Nephron progenitor cell (in vitro differentiated cells): ENCODE results near the gene SLC2A6.

ENCODE experiments used
- DNase-seq: peaks from one replicate; pipeline ENCODE4 v3.0.0; 2021
- H3K27ac Mint-ChIP-seq: 2 replicates; pipeline ENCODE4 v1.8.0; 2021; ENCODE audit warnings: mild to moderate bottlenecking, moderate library complexity, mixed read lengths
- H3K27me3 Mint-ChIP-seq: 2 replicates; pipeline ENCODE4 v1.8.0; 2021; ENCODE audit warnings: mild to moderate bottlenecking, low read depth, mixed read lengths; ENCODE audit not compliant: poor library complexity
- H3K36me3 Mint-ChIP-seq: 2 replicates; pipeline ENCODE4 v1.8.0; 2021; ENCODE audit warnings: low read depth, mixed read lengths
- H3K4me1 Mint-ChIP-seq: 2 replicates; pipeline ENCODE4 v1.8.0; 2021; ENCODE audit warnings: mixed read lengths
- H3K4me3 Mint-ChIP-seq: 2 replicates; pipeline ENCODE4 v1.8.0; 2021; ENCODE audit warnings: mild to moderate bottlenecking, moderate library complexity, mixed read lengths
- H3K9me3 Mint-ChIP-seq: 2 replicates; pipeline ENCODE4 v1.8.0; 2021; ENCODE audit warnings: mild to moderate bottlenecking, moderate library complexity, mixed read lengths
- CTCF ChIP-seq: fragments of 200-600 bp; sonication (generic); IDR thresholded peaks from 2 replicates; pipeline ENCODE4 v1.5.0; 2021; ENCODE audit warnings: antibody characterized with exemption

SLC2A6 gene

DNA sequence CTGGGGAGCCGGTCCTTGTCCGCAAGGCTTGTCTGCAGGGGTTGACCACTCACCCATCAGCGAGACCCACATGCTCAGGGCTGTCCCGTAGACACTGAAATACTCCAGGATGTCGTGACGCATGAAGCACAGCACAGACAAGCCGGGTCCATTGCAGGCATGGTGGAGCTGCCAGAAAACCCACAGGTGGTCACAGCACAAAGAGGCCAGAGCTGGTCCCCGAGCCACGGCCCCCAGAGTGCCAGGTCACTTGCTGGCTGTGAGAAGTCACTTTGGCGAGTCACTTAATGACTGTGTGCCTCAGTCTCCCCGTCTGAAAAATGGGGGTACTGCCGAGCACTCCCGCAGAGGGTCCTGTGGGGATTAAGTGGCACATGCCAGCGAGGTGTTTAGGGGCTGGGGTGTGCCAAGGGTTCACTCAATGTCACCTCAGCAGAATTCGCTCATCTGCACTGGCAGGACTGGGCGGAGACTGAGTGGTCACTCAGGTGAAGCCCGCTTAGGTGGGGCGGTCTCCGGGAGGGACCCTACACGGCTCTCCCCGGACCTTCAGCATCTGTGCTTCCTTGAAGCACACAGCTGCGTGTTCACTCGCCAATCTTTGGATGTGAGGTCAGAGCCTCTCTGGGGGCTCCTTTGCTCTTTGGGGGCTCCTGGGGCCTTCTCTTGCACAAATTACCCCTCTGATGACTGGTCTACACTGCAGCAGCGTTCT, 41.4 kb upstream of the SLC2A6 start:
- Mint-ChIP-seq H3K4me3 (no peak overlapping the region), H3K27ac (no peak overlapping the region), H3K9me3 (no peaks in the 10 kb centered on the region), H3K36me3 (no peaks in the 10 kb centered on the region), H3K4me1 (peaks cover 77% of the 10 kb centered on the region), H3K27me3 (peaks cover 3% of the 10 kb centered on the region)
- TF ChIP-seq CTCF, result no peak
- DNase-seq, result no peak

DNA sequence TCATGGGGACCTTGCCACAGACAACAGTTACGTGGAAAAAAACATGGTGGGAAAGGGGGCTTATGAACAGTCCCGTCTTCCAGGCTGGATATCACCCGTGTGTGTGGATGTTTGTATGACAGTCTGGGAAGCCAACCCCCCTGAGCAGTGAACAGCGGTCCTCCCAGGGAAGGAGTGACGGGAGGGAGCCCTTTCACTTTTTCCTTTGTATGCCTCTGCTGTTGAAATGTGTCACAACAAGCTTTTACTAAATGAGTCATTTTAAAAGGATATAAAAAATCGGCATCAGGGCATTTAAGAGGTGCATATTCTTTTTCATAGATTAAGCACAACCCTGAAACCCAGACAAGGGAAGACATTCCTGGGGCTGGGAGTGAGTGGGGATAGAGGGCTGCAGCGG, 40.8 kb upstream of the SLC2A6 start:
- H3K27me3 Mint-ChIP-seq, result peaks cover 3% of the 10 kb centered on the region
- DNase-seq, result no peak
- H3K27ac Mint-ChIP-seq, result no peak overlapping the region
- TF ChIP-seq CTCF, result no peak
- H3K4me3 Mint-ChIP-seq, result no peak overlapping the region
- H3K9me3 Mint-ChIP-seq, result no peaks in the 10 kb centered on the region
- H3K36me3 Mint-ChIP-seq, result no peaks in the 10 kb centered on the region
- peaks cover 77% of the 10 kb centered on the region for H3K4me1 Mint-ChIP-seq

DNA sequence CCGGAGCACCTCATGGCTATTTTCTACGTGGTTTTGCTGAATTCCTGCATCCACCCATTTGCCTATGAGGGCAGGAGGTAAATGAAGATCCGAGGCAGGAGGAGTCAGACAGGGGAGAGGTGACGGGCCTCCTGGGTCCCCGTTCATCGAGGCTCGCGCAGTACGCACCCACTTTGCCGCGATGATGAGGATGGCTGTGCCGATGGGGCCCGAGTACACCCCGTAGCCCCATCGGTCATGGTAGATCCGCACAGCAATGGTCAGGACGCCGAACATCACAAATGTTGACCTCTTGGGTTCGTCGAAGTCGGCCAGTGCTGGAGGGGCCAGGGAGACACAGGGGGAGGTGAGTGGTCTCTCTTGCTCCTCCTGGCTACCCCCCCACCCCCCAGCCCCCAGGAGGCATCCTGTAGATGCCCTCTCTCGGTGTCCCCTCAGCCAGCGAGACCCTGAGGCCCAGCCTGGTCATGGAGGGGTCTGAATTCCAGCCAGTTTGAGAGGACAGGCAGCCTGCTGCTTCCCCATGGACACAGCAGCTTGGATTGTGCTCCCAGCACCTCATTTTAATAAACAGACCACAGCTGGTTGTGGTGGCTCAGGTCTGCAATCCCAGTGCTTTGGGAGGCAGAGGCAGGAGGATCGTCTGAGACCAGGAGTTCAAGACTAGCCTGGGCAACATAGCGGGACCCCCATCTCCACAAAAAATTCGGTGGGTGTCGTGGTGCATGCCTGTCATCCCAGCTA, 40.0 kb upstream of the SLC2A6 start:
- Mint-ChIP-seq H3K4me3 (no peak overlapping the region), H3K27me3 (peaks cover 3% of the 10 kb centered on the region), H3K9me3 (no peaks in the 10 kb centered on the region), H3K27ac (no peak overlapping the region), H3K4me1 (peaks cover 74% of the 10 kb centered on the region), H3K36me3 (no peaks in the 10 kb centered on the region)
- TF ChIP-seq CTCF, result no peak
- no peak for DNase-seq

- H3K4me1 Mint-ChIP-seq, result peaks cover 74% of the 10 kb centered on the region
- no peak overlapping the region for H3K4me3 Mint-ChIP-seq
- no peak for DNase-seq
- no peaks in the 10 kb centered on the region for H3K9me3 Mint-ChIP-seq
- H3K36me3 Mint-ChIP-seq, result no peaks in the 10 kb centered on the region
- no peak overlapping the region for H3K27ac Mint-ChIP-seq
- peaks cover 3% of the 10 kb centered on the region for H3K27me3 Mint-ChIP-seq
- no peak for TF ChIP-seq CTCF
Measured at GRCh38 chr9:133518200-133518599, 39.3 kb upstream of the SLC2A6 start.

DNA sequence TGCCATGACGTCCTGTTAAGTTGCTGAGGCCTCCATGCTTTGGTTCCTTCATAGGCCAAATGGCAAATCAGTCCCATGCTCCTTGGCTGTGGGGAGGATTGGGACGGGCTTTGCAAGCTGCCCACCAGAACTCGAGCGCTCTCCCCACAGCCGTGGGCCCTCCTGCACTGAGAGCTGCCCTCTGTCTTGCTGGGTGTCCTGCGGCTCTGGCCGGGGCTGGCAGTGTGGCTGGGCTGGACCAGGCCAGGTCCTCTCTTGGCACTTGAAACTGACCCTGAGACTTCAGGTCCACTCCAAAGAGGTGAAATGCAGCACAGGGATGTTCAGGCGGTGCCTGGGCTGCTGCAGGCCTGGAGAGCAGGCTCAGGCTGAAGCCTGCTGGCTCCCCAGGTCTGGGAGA, 38.8 kb upstream of the SLC2A6 start:
- Mint-ChIP-seq H3K9me3 (no peaks in the 10 kb centered on the region), H3K27ac (no peak overlapping the region), H3K27me3 (peaks cover 3% of the 10 kb centered on the region), H3K4me1 (peaks cover 71% of the 10 kb centered on the region), H3K4me3 (no peak overlapping the region), H3K36me3 (no peaks in the 10 kb centered on the region)
- no peak for TF ChIP-seq CTCF
- DNase-seq, result no peak

DNA sequence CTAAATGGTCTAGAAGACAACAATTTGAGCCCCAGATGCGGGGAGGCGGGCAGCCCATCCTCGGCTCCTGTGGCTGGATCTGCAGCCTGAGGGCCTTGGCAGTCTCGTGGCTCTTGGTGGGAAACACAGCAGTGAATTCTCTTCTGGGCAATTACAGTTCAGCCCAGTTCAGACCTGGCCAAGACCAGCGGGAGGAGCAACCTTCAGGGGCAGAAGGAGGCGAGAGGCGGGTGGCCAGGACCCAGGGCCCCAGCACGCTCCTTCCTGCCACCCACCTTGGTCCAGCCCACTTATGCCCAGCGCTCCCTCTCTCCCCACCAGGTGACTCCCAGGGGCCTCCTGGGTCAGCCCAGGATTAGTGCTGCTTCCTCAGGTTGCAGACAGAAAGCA, 38.1 kb upstream of the SLC2A6 start:
- no peak overlapping the region for H3K4me3 Mint-ChIP-seq
- H3K4me1 Mint-ChIP-seq, result peaks cover 67% of the 10 kb centered on the region
- DNase-seq, result no peak
- no peaks in the 10 kb centered on the region for H3K36me3 Mint-ChIP-seq
- no peak for TF ChIP-seq CTCF
- no peak overlapping the region for H3K27ac Mint-ChIP-seq
- no peaks in the 10 kb centered on the region for H3K9me3 Mint-ChIP-seq
- peaks cover 3% of the 10 kb centered on the region for H3K27me3 Mint-ChIP-seq
